Measurements from ENCODE around the gene FFAR1.

DNA sequence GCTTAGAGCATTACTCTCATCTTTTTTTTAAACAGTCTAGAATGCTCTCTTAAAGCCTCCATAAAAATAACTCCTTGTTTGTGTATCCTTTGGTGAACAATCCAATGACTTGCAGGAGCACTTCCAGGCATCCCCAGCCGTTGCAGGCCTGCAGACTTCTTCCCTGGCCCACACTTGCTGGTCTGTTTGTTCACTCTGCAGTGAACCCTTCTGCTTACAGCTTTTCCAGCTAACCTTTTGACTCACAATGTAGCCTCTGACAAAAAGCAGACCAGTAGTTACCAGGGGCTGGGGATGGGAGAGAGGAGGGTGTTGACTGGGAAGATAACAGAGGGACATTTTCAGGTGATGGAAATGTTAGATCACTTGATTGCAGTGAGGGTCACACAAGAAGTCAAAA, 32.3 kb downstream of the FFAR1 start:
- TF ChIP-seq POLR2A (IDR thresholded peaks at IDR 0.05; ENCODE audit: low read depth, low read length) (no peak), POLR2AphosphoS5 (IDR thresholded peaks at IDR 0.05; ENCODE audit: low read depth, low read length) (no peak), TAF1 (IDR thresholded peaks at IDR 0.05; ENCODE audit: borderline replicate concordance, low read depth, low read length) (no peak)

Measured in GM12892 (cell line).